Frontal cortex (tissue), 4 donors: Measurements from ENCODE around the gene TCTN3. TPM values are rescaled to one million over a fixed set of nuclear protein-coding genes. Genes with fewer than 3 reads are reported as not detected.
A peak's percentile ranks its signal among the peaks of the same experiment; 100 is the strongest.
"Not testable (repeated sequence)": the region's sequence is repeated elsewhere in the genome, so short reads cannot be mapped to it uniquely, and the experiment has no call there.

ENCODE experiments used
- DNase-seq, 2 donors: peaks; one replicate each; pipeline ENCODE4 v3.0.0; 2012; ENCODE audit warnings: low spot score in 2 of 2
- FAIRE-seq: peaks from 2 replicates; lab custom pipeline; 2012; peaks lifted over from hg19 to GRCh38; lab: Jason Lieb, UNC
- total RNA-seq: library from RNA; depleted of rRNA; stranded (reverse); fragments of >200 nt; gene quantifications from one replicate; pipeline ENCODE4 v1.2.3, GENCODE V29; 2014
- donor health status: control.
- donor health status: control.
- donor health status: control.

The TCTN3 gene
- total RNA-seq, 1 donor from 2014 or later = 16.3 TPM

DNA sequence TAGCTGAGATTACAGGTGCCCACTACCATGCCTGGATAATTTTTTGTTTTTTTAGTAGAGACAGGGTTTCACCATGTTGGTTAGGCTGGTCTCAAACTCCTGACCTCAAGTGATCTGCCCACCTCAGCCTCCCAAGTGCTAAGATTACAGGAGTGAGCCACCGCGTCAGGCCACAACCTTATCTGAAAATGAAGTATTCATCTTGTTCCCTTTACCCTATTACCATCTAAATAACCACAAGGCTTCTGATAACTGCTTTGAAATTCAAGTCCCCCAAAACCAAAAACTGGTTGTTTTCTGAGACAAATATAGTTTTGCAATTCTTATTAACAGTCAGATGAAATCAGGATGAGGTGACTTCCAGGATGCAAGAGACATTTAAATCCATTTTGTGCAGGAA is 2.4 kb downstream of the TCTN3 start:
- no peak for FAIRE-seq
- DNase-seq = no peak

DNA sequence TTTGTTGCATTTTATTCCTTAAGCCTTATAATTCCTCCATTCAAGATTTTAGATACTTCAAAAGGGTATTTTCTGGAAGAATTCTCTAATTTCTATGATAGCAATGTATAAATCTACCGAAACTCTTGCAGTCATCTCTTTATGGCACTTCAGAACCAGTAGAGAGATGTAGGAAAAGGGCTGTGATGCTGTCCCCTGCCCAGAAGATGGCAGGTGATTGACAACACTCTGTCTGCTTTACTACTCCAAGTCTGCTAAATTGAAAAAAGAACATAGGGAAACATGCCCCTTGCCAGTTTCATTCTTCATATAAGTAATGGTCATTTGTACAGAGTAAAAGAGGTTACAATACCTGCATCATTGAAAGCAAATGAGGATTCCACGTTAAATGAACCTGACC is 5.1 kb downstream of the TCTN3 start:
- no peak for FAIRE-seq
- no peak for DNase-seq

DNA sequence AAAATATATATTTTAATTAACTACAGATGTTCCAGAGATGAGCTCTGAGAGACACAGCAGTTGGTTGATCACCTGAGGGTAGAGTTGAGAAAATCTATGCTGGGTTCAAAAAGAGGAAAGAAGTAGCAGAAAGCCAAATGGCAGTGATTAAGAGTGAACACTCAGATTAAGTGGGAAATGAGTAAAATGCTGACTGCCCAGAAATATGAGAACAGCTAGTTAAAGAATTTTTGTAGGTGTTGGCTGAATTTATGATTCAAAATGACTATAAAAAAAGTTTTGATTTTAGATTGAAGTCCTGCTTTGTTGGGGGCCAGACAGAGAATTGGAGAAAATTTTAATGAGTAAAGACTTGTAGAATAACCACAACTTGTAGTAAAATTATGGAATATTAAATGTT is 9.8 kb downstream of the TCTN3 start:
- FAIRE-seq = no peak
- DNase-seq = no peak

DNA sequence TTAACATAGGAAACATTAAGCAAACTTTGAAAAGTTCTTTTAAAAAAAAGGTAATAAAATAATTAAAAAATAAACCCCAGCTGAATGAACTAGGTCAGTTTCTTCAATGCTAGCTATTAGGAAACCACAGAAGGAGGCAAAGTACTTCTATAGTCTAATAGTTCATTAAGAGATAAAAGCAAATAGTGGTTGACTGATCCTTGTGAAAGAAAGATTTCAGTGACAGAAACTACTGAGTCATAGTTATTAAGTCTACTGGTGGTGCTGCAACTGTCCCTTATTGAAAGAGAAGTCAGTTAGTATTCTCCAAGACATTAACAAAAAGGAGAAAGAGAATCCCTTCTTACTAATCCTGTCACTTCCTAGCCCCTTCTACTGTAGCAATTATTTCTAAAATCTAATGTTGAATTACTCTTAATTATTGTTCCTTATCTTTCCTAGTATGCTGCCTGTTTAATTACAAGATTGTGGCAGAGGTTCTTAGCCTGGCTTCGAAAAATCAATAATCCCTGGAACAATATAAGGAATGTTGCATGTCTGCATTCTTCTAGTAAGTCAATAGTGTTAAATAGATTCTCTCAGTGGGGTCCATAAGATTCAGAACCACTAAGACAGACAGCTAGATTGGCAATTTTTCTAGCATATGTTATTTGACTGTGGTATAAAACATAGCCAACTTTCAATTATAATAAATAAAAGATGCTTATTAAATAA is 18.2 kb downstream of the TCTN3 start:
- DNase-seq = no peak
- no peak for FAIRE-seq

DNA sequence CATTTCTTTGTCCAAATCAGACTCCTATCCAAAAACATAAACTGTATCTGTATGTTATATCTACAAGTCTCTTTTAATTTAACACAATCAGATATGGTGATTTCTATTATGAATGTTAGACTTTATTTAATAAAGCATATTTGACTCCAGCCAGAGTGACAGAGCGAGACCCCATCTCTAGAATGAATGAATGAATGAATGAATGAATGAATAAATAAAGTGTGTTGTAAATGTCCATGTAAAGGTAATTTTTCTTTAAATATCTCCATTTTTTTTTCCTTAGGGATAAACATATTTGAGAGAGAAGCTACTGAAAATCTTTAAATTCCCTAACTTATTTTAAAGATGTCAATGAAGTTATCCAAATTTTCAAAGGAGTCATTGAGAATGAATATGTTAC is 19.1 kb downstream of the TCTN3 start:
- FAIRE-seq (no peak), DNase-seq (no peak)

DNA sequence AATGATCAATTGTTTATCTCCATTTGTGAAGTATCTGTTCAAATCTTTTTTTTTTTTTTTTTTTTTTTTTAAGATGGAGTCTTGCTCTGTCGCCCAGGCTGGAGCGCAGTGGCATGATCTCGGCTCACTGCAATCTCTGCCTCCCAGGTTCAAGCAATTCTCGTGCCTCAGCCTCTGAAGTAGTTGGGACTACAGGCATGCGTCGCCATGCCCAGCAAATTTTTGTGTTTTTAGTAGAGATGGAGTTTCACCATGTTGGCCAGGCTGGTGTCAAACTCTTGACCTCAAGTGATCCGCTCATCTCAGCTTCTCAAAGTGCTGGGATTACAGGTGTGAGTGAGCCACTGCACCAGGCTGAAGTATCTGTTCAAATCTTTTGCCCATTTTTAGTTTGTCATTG is 21.1 kb downstream of the TCTN3 start:
- FAIRE-seq = not testable (repeated sequence)

DNA sequence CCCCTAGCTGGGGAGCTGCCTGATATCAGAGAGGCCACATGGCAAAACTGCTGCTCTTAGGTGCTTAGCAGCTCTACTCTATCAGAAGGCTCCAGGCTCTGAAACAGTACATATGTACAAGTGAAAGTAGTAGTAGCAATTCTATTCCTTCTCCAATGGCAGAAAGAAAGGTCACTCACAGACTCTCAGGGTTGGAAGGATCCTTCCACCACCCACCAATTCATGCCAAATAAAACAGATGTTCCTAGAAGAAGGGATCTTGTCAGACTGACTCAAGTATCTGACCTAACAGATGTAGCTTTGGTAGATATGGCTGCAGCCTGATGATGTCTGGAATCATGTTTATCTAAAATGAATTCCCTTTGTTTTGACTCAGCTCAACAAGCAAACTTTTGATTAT is 29.2 kb downstream of the TCTN3 start:
- no peak for FAIRE-seq
- DNase-seq = no peak

More for the DNA sequence above, 21.1 kb downstream of the TCTN3 start:
- DNase-seq = not testable (repeated sequence)

DNA sequence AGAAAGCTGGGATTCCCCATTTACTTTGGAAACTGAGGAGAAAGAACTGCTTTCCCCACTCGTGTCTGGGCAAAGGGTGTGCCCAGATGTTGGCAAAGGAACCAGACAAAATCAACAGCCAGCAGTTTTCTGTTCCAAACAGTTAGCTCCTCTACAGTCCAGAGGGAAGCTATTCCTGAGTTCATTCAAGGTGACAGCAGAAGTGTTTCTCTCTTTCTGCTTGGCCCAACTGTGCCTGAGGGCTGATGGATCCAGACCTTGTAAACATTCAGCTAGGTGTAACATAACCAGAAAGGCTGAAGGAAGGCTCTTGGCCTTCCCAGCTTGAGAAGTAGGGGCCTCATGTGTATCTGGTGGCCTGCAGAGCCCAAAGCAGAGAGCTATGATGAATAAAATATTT is 30.2 kb downstream of the TCTN3 start:
- no peak for DNase-seq
- no peak for FAIRE-seq

DNA sequence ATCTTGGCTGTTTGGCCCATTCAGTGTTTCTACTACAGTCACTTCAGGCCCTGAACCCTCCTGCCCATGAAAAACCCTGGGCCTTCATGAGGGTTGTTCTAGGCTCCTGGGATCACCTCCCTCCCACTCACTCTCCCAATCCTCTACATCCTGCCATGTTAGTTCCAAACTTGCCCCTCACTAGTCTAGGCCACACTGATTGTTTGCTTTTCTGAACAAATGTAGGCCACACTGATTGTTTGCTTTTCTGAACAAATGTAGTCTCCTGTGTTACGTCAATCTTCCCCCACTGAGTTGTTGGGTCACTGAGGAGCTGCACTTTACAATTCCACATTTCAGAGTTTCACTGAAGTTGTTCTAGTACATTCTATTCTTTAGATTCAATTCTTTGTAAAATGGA is 31.9 kb downstream of the TCTN3 start:
- FAIRE-seq (no peak), DNase-seq (no peak)

DNA sequence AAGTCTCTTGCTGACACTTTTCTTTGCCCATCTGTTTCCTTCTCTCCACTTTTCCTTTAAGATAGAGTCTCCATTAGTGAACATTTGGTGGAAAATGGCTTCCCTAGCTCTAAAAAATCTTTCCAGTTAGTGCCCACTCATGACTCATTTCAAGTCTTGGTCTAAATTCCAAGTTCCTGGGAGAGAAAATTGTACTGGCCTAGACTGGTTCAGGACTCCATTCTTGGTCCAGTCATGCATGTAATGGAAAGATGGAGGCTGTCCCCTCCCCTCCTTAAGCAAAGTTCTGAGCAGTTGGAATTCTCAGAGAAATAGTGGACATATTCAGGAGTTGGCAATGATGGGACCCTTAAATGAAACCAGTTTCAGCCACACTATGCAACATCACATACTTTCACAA is 33.4 kb downstream of the TCTN3 start:
- FAIRE-seq (no peak), DNase-seq (no peak)

DNA sequence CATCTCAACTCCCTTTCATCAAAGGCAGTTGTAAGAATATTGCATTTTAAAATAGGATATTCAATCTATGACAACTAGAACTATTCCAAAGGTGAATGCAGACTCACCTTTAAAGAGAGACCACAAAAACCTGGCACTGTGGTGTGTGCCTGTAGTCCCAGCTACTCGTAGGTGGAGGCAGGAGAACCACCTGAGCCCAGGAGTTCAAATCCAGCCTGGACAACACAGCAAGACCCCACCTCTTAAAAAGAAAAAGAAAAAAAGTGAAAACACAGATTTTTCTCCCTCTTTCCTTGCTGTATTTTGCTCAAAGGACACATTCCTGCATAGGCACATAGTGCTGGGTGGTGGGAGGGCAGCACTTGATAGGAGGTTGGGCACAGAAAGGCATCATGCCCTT is 36.5 kb downstream of the TCTN3 start:
- no peak for DNase-seq
- no peak for FAIRE-seq

DNA sequence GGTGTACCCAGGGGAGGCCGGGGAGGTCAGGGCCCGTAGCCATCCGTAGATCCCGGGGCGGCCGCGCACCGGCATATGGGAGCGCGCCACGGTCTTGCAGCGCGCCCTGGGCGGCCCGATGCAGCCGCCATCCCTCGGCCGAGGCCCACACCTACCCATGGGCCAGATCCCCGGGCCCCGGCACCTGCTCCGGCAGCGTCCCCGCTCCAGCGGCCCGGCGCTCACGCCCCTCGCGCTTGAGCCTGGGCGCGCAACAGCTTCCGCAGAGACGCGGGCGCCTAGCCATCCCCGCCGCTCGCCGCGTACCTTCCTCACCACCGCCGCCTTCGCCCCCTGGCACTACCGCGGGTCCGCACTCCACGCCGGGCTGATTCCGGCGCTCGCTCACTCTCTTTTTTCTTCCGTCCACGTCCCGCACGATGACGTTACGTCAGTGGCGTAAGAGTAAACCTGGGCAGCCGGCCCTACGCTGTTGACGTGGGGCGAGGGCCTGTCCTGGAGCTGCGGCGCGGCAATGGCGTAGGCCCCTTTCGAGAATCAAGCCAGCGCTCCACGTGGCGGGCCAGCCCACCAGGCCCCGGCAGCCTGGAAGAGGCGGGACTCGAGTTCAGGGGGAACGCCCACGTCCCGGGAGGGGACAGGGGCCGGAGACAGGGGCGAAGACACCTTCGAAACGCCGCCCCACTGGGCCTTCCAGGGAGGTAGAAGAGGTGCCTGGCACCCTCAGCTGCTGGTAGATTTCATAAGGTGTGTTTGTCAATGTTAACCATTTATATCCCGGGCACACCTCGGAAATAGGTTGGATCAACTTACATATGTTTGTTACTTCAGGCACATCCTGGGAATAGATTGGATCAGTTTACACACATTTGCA is 37.2 kb downstream of the TCTN3 start, which contains the start of gene ALDH18A1:
Gene ALDH18A1 (minus strand): TSS at position 421 of the 874 bp plus-strand sequence. CDS start 3,334 bp downstream, outside the sequence.
- DNase-seq = peak; percentile 77 to 88
- no peak for FAIRE-seq

DNA sequence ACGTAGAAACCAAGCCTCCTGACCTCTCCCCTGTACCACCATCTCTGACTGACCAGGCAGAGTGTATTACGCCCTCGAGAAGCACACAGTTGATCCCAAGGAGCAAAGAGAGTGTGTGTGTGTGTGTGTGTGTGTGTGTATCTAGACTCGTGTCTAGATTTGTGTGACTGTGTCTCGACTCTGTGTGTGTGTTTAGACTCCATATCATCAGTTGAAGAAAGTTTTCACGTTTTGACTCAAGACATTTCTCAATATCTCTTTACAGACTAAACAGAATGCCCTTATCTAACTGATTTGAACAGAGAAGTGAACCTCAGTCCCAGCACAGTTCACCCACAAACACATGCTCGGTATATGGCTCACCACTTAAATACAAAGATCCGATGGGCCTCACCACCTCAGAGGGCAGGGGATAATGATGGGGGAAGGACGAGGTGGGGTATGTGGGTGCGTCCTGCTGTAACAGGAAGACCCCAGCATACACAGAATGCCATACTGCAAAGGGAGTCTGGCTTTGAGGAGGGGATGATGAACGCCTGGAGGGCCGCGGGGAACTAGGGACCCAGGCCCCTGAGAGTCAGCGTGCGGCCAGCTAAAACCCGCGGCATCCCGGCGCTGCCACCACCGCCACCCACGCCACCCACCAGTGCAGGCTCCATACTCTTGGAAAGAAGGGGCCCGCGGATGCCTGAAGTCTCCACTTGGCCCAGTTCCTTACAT is 38.0 kb downstream of the TCTN3 start:
- peak in 1 of 2 donors; percentile 5 for DNase-seq
- no peak for FAIRE-seq

DNA sequence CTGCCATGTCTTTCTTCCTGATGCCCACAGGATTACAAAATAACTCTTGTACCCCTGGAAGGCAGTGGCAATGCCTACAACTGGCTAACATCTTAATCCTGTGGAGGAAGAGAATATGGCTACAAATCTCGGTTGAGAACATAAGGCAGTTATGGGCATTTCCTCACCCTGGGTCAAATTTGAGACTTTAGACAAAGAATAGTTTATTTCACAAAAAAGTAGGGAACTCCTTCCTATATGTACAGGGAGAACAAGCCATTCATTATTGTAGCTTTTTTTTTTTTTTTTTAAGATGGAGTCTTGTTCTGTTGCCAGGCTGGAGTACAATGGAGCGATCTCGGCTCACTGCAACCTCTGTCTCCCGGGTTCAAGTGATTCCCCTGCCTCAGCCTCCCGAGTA is 39.8 kb downstream of the TCTN3 start:
- no peak for FAIRE-seq
- no peak for DNase-seq

DNA sequence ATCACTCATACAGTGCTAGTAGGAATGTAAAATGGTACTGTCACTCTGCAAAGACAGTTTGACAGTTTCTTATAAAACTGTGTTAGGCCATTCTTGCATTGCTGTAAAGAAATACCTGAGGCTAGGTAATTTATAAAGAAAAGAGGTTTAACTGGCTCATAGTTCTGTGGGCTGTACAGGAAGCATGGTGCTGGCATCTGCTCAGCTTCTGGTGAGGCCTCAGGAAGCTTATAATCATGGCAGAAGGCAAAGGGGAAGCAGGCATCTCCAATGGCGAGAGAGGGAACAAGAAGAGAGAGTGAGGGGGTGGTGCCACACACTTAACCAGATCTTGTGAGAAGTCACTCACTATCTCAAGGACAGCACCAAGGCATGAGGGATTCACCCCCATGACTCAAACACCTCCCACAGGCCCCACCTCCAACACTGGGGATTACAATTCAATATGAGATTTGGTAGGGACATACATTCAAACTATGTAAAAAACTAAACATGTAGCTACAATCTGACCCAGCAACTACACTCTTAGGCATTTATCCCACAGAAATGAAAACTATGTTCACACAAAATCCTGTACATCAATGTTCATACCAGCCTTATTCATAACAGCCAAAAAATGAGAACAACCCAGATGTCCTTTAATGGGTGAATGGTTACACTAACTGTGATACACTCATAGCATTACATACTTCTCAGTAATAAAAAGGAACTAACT is 42.2 kb downstream of the TCTN3 start:
- no peak for DNase-seq
- FAIRE-seq = no peak

DNA sequence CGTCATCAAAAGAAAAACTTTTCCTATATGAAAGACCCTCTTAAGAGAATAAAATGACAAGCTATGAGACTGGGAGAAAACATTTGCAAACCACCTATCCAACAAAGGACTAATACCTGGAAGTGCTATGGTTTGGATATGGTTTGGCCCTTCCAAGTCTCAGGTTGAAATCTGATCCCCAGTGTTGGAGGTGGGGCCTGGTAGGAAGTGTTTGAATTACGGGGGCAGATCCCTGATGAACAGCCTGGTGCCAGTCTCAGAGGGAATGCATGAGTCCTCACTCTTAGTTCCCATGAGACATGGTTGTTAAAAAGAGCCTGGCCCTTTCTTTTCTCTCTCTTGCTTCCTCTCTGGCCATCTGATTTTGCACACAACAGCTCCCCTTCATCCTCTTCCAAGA is 43.5 kb downstream of the TCTN3 start:
- DNase-seq (no peak), FAIRE-seq (no peak)

DNA sequence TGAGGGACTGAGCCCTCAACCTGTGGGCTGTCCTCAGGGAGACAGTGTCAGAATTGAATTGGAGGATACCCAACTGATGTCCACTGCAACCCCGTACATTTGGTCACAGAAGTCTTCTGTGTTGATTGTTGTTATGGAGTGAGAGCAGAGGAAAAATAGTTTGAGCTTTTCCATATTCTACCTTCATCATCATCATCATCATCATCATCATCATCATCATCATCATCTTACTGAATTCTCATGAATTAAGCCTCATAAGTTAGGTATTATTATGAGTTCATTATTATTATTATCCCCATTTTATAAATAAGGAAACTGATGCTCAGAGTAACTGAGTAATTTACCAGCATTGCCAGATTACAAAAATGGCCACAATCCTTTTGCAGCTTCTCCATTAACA is 45.6 kb downstream of the TCTN3 start:
- FAIRE-seq = no peak

DNA sequence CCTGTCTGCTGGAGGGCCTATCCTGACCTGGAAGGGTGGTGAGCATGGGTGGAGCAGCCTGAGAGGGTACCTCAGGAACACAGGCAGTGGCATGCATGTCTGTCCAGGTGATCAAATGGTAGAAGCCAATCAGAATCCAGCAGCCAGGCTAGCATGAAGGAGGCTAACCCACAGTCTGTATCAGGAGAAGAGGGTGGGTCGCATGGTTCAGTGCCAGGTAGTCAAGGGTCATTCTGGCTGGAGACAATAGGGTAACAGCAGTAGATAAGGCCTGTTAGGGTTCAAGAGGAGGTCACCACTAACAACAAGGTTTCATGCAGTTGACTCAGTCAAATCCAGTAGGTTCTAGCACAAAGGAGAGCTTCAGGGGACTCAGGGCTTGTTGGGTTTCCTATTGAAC is 47.6 kb downstream of the TCTN3 start:
- FAIRE-seq = no peak

More for the DNA sequence above, 45.6 kb downstream of the TCTN3 start:
- no peak for DNase-seq

DNA sequence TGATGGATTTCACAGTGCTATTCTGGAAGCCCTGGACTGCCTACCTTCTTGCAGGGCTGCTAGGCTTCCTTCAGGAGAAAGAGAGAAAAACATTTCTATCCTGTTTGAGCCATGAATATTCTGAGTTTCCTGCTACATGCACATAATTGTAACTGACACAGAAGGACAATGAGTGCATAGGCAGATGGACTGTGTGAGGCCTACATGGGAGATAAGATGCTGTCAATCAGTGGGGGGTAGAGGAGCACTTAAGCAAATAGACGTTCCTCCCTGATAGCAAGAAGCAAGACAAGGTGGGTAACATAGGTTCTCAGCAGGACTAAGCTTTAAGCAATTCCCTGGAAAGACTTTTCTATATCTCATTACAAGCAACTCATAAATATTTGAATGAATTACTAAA is 48.8 kb downstream of the TCTN3 start:
- DNase-seq (no peak), FAIRE-seq (no peak)

More for the DNA sequence above, 47.6 kb downstream of the TCTN3 start:
- DNase-seq = no peak

DNA sequence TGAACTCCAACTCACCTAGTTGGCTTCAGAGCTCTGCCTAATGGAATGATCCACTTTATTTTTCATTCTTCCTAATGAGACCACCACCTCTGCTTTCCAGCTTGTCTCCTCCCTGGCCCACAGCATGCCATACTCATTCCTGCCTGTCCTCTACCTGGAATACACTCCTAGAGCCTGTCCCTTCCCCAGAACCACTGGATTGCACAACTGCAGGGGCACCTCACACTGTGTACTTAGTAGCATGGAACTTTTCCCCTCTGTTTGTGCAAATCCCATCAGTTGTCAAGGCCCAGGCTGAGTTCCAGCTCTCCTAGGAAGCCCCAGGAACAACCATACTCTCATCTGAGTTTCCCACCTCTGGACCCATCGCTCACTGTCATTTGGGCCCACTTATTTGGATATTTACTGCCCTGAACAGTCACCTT is 52.8 kb downstream of the TCTN3 start:
- no peak for FAIRE-seq
- no peak for DNase-seq
